ENCODE data around the gene TXNDC8. TPM values are rescaled to one million over a fixed set of nuclear protein-coding genes. Genes with fewer than 3 reads are reported as not detected.

The TXNDC8 gene
- total RNA-seq, 1 donor from 2014 or later = not detected

DNA sequence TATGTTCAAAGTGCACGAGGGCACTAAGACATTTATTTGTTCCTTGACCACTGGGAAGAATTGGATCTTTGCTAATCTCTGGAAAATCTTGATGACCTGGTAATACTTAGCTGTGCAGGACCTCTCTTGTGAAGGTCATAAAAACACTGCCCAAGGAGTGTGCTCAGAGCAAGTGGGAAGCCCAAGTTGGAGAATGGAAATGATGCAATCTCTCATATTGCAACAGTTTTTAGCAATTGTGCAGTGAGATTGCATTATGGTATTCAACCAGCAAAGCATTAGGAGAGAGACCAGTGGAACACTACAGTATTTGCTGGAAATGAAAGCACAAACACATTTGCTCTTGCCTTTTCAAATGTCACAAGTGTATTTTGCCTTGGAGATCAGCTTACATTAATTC lies 34.5 kb downstream of the TXNDC8 start:
- Mint-ChIP-seq H3K27me3 (no peaks in the 10 kb centered on the region), H3K4me3 (no peak overlapping the region)

DNA sequence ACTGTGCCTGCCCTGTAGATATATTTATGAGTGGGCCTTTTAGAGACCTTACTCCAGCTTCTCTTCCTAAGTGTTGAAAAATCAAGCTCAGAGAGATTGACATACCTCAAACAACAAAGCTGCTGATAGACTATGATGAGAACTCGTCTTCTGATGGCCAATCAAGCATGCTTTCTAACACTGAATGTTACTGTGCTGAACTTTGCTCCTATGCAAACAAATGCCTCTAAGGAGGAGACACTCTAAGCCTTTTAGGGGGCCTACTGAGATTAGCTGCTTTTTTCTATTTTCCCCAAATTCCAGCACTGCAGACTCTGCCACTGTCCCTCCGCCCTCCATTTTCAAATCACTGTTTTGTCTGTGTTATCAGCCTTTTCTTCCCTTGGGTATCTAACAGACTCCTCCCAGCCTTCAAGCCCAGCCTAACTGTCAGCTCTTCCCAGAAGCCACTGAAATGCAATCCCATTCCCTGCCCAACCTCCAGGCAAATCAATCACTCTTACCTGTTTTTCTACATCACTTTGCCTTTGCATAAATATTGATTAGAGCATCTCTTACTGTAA lies 39.5 kb downstream of the TXNDC8 start:
- H3K4me1 Mint-ChIP-seq (ENCODE audit: unreplicated experiment) = no peaks in the 10 kb centered on the region
- no peak overlapping the region for H3K4me3 Mint-ChIP-seq
- no peaks in the 10 kb centered on the region for H3K36me3 Mint-ChIP-seq
- TF ChIP-seq, protein P1, sequence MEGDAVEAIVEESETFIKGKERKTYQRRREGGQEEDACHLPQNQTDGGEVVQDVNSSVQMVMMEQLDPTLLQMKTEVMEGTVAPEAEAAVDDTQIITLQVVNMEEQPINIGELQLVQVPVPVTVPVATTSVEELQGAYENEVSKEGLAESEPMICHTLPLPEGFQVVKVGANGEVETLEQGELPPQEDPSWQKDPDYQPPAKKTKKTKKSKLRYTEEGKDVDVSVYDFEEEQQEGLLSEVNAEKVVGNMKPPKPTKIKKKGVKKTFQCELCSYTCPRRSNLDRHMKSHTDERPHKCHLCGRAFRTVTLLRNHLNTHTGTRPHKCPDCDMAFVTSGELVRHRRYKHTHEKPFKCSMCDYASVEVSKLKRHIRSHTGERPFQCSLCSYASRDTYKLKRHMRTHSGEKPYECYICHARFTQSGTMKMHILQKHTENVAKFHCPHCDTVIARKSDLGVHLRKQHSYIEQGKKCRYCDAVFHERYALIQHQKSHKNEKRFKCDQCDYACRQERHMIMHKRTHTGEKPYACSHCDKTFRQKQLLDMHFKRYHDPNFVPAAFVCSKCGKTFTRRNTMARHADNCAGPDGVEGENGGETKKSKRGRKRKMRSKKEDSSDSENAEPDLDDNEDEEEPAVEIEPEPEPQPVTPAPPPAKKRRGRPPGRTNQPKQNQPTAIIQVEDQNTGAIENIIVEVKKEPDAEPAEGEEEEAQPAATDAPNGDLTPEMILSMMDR (conservative IDR thresholded peaks at IDR 0.05) = no peak
- no peak overlapping the region for H3K27ac Mint-ChIP-seq
- no peaks in the 10 kb centered on the region for H3K9me3 Mint-ChIP-seq
- DNase-seq (ENCODE audit: extremely low spot score, unreplicated experiment) = no peak
- H3K27me3 Mint-ChIP-seq = no peaks in the 10 kb centered on the region

More for the DNA sequence above, 34.5 kb downstream of the TXNDC8 start:
- Mint-ChIP-seq H3K4me1 (ENCODE audit: unreplicated experiment) (no peaks in the 10 kb centered on the region), H3K36me3 (no peaks in the 10 kb centered on the region), H3K27ac (no peak overlapping the region), H3K9me3 (no peaks in the 10 kb centered on the region)
- DNase-seq (ENCODE audit: extremely low spot score, unreplicated experiment) = no peak
- TF ChIP-seq, protein P1 (conservative IDR thresholded peaks at IDR 0.05) = no peak

DNA sequence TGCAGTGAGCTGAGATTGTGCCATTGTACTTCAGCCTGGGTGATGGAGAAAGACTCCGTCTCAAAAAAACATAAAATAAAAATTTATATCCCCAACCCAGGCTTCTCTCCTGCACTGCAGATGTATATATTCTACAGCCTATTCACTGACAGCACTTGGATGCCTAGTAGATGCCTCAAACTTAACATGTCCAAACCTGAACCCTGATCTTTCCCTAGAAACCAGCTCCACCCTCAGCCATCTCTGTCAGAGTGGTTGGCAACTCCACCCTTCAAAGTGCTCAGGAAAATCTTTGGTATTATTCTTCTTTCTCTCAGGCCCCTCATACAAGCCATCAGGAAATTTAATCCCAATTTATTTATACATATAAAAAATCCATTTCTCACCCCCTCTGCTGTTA lies 44.4 kb downstream of the TXNDC8 start:
- no peak for DNase-seq (ENCODE audit: extremely low spot score, unreplicated experiment)
- Mint-ChIP-seq H3K4me3 (no peak overlapping the region), H3K9me3 (no peaks in the 10 kb centered on the region), H3K4me1 (ENCODE audit: unreplicated experiment) (no peaks in the 10 kb centered on the region), H3K27me3 (no peaks in the 10 kb centered on the region), H3K27ac (no peak overlapping the region), H3K36me3 (no peaks in the 10 kb centered on the region)
- TF ChIP-seq, protein P1 (conservative IDR thresholded peaks at IDR 0.05) = no peak

DNA sequence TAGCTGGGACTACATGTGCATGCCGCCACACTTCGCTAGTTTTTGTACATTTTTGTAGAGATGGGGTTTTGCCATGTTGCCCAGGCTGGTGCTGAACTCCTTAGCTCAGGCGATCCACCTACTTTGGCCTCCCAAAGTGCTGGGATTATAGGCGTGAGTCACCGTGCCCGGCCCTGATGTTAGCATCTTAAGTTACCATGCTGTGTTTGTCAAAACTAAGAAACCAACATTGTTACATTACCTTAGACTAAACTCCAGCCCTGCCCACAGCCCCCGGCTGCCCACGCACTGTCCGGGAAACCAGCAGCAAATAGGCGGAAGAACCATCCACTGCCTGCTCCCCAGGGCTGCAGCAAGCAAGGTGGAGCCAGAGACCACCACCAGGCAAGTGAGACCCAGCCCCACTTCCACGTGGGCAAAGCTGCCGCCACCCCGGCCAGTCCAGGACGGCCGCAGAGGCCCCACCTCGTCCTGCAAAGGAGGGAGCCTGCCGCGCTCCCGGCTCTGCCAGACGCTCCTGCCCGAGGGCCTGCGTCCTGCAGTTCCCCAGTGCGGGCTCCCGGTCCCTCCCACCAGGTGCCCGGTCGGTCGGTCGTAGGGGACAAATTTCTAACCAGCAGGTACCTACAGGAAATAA lies 45.6 kb downstream of the TXNDC8 start:
- no peak for DNase-seq (ENCODE audit: extremely low spot score, unreplicated experiment)
- Mint-ChIP-seq H3K27me3 (no peaks in the 10 kb centered on the region), H3K9me3 (no peaks in the 10 kb centered on the region), H3K36me3 (no peaks in the 10 kb centered on the region), H3K4me3 (no peak overlapping the region), H3K4me1 (ENCODE audit: unreplicated experiment) (no peaks in the 10 kb centered on the region), H3K27ac (no peak overlapping the region)
- TF ChIP-seq, protein P1 (conservative IDR thresholded peaks at IDR 0.05) = no peak

DNA sequence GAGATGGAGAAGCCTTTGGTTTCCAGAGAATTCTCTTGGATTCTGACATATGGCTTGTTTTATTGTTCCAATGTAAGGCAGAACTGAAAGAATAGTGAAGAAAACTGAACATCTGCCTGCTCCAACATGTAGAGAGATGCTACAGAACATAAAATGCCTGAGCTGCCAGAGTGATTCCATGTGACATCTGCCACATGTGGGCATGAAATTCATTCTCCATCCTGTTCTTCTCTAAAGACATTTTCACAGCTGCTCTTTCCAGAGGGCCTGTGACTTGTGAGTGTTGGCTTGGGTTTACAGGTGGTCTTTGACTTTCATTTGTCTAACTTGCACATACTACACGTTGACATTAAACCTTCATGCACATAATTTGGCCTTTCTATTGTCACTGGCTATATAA lies 47.7 kb downstream of the TXNDC8 start:
- Mint-ChIP-seq H3K27me3 (no peaks in the 10 kb centered on the region), H3K4me1 (ENCODE audit: unreplicated experiment) (no peaks in the 10 kb centered on the region), H3K27ac (no peak overlapping the region), H3K4me3 (no peak overlapping the region), H3K9me3 (no peaks in the 10 kb centered on the region), H3K36me3 (no peaks in the 10 kb centered on the region)
- DNase-seq (ENCODE audit: extremely low spot score, unreplicated experiment) = no peak
- TF ChIP-seq, protein P1 (conservative IDR thresholded peaks at IDR 0.05) = no peak
